DMS79 (cell line): Measurements from ENCODE around the gene LMO1.

Experiments used
- DNase-seq: peaks from one replicate; lab custom pipeline; 2025; lab: John Stamatoyannopoulos, UW

The LMO1 gene

DNA sequence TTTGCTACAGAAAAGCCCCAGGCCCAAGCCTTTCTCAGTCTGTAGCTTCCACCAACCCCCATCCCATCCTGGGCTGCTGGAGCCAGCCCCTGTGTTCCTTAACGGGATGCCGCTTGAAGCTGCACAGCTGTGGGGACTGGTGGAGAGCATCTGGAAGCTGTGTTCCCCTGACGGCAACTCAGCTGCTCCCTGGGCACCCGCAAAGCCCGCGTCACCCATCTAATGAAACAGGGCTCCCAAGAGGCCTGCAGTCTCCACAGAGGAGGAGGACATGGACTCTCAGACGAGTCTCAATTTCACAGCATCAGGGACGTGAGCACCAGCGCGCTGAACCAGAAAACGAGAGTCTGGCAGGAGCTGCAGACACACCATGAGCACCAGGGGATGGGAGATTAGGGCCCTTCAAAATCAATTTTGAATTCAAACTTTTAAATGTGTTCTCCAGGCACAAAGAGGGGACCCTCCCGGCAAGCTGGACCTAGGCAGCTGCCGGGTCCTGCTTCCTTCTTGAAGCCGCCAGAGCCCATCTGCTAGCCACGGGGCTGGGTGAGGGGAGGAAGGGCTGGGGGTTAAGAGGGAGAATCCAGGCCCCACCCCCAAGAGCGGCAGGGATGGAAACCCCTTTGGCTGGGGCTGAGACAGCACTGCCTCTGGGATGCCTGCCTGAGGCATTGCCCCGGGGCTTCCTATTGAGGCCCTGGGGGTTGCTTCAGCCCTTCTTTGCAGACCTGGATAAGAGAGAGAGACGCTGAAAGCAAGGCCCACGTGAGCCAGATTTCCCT lies 21.0 kb downstream of the LMO1 start:
- peak; percentile 33 for DNase-seq

DNA sequence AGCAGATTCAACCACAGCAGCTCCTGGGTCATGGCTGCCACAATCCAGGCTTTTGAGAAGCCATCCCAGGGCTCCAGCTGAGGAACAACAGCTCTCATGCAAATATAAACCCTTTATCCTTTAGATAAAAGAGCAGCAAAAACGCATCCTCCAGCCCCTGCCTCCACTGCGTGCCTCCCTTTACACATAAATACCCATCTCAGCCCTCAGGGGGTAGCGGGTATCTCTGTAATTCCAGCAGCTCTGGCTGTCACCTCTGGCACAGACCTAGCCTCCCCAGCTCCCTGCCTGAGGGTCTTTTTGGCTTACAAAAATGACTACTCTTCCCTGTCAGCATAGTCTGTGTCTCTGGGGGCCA lies 21.6 kb downstream of the LMO1 start:
- DNase-seq: no peak

DNA sequence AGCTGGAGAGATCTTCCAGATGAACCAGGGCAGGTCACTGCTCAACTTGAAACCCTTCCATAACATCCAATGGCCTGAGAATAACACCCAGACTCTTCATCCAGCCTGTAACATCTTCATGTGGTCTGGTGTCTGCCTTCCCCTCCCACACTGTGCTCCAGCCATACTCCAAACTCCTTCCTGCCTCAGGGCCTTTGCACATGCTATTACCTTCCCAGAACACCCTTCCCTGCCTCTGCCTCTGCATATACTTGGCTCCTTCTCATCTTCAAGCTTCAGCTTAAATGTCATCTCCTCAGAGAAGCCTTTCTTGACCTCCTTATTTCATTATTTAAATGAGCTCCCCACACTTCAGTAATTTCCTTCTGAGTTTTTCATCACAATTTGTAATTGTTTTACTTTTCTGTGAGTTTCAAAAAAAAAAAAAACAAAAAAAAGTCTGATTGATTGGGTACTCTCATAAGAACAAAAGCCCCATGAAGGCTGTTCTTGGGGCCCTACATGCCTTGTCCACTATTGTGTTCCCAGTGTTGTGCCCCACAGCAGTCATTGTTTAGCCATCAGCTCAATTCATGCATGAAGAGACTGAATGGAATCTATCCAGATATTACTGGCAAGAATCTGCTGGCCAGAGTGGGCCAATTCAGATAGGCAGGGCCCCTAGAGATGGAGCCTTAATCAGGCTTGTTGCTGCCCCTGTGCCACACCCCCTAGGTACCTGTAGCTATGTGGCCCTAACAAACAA lies 22.1 kb downstream of the LMO1 start:
- no peak for DNase-seq

DNA sequence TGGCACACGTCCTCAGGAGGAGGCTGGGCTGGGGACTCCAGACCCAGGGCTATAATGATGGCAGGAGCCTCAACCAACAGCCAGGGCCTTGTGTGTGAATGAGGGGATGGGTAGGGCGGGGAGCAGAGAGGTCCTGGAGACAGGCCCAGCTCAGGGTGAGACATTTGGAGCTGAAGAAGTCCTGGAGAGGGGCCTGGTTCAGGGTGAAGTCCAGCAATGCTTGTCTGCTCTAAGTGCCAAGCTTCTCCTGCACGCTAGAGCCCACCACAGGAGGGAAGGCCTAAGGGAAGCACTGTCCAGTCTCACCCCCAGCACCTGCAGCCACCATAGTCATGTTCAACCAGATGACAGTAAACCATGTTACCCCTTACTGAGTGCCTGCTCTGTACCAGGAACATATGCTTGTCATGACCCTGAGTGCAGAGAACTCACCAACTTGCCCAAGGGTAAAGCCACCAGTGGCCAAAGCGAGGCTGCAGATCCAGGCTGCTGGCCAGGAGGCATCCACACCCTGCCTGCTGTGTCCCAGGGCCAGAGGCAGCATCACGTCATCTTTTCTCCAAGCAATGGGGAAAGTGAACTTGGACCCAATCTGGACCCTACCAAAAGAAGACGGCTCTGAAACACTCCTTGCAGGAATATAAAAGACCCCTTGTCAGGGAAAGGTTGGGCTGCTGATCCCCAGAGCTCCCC lies 24.0 kb downstream of the LMO1 start:
- DNase-seq: no peak

DNA sequence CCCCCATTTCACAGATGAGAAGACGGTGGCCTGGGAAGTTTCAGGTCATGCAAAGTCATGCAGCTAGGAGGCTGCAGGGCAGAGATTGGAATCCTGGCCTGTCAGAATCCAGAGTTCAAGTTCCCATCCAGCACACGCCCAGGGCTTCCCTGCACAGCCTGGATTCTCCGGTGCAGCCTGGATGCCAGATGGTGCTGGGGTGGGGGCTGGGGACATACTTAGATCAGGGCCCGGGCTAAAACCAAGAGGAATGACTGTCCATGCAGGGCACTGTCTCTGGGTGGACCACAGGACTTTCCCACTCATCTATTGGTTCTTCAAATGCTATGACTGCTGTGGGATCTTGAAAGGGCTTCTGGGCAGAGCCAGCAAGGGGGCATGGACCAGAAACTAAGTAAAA lies 24.6 kb downstream of the LMO1 start:
- no peak for DNase-seq

DNA sequence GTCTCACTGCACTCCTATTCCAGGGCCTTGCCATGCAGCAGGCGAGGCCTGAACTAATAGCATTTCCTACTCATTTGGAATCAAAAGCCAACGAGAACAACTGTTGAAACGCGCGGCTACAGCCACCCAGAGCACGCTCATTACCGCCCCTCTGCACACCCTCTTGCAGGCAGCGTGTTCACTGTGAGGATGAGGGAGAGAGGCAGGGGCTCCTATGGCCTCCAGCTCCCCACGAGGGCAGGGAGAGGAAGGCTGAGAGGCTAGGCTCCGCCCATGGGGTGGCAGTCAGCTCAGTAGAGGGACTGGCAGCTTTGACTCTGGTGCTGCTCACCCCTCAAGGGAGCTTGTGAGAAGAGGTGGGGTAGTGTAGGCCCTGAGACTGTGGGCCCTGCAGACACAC lies 26.2 kb downstream of the LMO1 start:
- no peak for DNase-seq

DNA sequence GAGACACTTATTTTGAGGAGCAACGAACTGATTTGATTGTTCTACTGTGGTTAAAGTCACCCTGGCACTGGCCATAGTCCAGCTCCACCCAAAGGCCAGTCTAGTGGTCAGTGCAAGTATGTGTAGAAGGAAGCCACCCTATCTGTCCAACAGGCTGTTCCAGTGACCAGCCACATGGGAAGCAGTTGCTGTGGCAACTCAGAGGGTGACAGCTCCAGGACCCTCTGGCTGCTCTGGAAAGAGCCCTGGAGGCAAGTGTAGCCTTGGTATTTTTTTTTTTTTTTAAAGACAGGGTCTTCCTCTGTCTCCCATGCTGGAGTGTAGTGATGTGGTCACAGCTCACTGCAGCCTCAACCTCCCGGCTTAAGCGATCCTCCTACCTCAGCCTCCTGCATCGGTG lies 27.8 kb downstream of the LMO1 start:
- DNase-seq: no peak

DNA sequence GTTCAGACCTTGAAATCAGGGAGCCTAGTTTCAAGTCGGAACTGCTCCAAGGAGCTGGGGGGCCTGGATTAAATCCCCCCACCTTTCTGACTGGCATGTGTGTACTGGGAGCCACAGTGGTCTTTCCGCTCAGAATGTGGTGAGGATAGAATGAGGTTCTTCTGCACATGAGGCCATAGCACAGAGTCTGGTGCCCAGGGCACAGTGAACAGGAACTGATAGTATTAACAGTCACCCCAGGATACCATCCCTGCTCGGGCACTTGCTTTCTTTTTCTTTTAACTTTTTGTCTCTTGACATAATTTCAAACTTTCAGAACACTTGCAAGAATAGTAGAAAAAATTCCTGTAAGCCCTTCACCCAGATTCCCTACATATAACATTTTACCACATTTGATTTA lies 28.8 kb downstream of the LMO1 start:
- DNase-seq: no peak

DNA sequence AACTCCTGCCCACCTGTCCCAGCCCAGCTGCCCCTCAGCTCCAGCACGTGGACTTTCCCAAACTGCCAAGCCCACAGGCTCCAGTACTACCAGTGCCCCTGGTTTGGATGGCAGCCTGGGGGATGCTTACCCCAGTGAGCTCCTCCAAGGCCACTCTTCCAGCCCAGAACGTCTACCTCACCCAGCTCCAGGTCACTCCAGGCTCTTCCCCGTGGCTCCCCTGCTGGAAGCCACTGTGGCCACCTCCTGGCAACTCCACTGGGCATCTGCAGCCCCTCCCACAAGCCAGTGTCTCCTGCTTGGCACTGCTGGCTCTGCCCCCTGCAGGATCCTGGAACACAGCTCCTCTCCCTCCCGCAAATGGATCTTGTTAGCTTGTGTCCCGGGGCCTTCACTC lies 29.3 kb downstream of the LMO1 start:
- no peak for DNase-seq

DNA sequence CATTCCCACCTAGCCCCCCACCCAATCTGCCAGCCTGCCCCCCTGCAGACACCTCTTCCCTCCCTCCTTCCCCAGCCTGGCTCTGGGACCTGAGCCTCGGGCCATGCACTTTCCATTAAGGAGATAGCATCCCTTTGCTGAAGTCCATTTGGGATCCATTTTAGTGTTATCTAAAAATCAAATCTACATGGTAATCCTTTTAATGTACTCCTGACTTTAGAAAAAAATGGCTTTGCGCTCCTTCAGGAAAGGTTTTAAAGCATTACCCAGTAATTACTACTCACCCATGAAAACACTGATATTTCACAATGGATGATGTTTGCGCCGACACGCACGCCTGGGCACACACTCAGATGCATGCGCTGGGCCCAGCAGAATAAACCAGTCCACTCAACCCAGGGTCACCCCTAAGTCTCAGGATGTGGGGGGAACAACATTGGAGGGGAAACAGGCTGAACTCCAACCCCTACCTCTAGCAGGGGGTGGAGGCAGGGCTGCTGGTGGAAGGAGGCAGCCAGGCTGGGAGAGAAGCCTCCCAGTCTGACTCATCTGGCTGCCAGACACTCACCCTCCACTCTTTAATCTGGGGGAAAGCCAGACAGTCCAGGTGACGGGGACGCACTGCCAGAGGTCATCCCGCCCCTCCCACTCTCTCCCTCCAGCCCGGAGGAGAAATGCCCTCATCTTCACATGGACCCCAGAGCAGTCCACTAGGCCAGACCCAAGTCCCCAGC lies 29.8 kb downstream of the LMO1 start:
- peak; percentile 77 for DNase-seq

DNA sequence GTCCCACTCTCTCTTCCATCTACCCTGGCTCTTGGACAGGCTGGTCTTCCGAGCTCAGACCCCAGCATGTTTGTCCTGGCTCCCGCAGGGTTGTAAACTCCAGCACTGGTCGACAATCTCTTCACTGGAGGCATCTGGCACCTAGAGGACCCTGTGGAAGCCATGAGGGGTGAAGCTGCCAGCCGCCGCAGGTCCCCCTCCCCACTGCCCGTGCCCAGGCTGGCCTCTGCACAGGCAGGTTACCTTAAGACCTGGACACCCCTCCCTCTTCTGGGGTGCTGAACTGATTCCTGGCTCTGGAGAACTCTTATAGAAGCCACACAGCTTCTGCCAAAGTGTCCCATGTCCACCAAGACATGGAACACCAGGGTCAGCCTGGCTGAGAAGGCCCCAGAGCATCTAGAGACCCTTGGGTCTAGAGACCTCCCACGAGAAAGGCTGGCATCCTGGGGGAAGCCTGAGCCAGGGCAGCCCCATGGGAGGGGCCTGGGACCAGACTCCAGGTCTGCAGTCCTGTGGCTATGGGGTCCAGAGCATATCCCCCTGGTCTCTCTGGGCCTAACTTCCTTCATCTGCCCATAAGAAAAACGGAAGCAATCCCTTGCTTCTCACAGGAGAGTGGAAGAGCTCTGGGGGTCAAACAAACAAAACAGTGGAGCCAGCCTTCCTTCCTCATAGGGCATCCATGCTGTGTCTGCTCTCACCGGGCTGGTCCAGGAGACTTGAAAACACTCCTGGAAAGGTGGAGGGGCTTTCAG lies 30.6 kb downstream of the LMO1 start:
- no peak for DNase-seq

DNA sequence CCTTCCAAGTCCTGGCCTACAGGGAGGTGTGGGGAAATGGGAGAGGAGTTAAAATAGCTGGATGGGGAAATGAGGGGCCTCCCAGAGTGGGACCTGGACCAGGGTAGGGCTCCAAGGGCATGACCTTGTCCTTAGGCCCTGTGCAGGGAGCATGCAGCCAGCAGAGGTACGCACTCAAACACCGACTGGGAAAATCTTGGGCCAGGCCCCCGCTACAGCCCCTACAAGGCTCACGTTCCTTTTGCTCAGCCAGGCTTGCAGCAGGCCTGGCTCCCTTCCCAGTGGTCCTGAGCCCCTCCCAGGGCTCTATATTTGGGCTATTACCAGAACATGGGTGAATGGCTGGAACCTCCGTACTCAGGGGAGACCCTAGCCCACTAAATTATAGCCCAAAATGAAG lies 31.3 kb downstream of the LMO1 start:
- DNase-seq: no peak

DNA sequence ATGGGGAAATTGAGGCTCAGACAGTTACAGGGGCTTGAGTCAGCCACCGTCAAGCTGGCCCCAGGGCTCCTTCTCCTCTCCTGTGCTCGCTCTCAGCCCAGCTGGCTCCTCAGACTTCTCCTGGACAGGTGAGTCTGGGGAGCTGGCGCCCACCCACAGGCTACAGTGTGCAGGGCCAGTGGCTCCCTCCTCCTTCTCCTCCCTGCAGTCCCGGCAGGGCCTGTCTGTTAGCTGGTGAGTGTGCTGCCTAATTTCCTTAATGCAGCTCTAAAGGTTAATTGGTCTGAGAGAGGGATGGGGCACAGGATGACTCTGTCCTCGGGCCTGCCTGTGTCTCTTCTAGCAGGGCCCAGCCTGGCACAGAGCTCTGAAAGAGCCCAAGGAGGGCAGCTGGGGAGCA lies 31.7 kb downstream of the LMO1 start:
- no peak for DNase-seq

DNA sequence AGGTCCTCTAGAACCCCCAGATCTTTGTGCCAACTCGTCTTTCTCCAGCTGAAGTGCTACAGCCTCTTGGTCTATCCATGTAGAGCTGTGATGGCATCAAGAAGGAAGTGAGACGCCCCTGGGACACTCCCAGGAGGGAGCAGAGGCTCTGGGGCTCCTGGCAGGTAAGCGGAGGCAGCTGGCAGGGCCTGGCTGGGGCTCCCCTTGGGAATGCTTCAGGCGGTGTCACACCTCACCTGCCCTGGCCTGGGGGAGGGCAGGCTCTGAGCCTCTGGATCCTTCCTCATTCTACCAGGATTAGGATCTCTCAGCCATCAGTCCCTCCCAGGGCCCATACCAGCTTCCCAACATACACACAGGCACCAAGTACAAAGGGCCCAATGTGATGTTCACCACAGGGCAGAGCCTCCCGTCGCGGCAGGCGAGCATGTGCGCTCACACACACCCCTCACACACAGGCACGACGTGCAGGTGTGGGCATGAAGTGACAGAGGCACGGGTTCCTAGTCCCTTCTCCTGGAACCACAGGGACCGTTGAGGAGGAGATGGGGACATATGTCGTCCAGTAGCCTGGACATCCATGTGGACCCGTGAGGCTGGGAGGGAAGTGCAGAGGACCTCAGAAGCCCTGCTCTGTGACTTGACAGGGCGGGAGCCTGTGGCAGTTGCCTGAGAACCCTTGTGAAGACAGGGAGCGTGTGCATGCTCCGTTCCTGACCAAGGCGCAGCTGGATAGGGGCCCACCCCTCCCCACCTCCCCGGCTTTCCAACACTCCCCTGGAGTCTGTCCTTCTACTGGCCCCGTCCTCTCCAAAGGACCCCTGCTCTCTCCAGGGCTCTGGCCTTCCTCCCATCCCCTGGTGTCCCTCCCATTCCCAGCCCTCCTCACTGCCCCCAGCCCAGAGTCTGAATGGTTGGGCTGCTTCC lies 32.5 kb downstream of the LMO1 start:
- DNase-seq: no peak

DNA sequence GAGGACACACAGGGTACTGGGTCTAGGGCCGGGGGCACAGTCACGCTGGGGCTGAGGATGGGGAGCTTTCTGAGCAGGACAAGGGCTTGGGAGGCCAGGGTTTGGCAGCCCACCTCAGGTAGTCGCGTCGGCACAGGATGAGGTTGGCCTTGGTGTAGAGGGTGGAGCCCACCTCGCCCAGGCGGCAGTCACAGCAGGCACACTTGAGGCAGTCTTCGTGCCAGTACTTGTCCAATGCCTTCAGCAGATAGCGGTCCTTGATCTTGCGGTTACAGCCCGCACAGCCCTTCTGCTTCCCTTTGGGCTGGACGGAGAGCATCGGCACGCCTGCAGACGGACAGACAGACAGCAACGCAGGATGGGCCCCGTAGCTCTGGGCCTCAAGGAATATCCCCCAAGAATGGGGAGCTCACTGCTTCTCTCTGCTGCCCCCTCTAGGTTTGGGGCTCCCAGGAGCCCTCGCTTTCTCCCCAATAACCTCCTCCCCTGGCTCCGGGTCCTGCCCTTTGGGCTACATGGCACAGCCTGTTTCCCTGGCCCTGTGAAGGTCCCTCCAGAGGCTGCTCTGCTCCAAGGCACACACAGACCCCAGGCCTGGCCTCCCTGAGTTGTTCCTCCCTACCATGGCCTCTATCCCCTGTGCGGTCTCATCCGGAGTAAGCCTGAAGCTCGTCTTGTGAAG lies 33.4 kb downstream of the LMO1 start:
- DNase-seq: peak; percentile 15

DNA sequence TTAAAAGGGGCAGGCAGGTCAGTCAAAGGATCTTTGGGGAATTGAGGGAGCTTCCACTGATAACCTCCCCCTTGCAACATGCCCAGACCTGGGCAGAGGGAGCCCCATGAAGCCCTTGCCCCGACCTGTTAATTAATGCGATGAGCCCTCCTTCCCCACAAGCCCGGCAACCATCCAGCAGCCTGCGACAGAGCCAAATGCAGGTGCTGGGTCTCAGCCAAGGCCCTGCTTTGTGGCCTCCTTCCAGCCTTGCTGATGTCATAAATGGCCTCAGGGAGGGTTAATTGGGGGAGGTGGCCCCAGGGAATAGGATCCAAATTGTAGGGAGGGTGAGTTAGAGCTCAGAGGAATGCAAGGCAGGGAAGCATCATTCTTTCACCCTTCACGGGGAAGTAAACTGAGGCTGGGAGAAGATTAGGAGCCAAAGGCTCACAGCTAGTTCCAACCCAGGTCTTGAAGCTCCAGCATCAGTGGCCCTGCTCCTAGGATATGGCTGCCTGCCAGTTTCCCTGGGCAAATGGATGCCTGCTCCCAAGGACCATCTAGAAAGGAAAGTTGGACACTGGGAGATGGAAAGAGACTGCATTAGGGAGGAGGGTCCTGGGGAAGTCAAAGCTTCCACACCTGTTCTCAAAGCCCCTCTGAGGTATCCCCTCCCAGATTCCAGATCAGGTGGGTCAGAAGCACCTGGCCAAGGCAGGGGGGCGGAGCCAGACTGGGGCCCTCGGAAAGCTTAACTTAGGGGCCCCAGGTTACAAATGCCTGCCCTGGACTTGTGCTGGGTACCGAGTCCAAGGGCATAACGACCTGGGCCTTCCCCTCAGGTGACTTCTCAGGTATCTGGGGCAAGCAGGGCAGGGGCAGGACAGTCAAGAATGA lies 34.1 kb downstream of the LMO1 start:
- DNase-seq: peak; percentile 95

DNA sequence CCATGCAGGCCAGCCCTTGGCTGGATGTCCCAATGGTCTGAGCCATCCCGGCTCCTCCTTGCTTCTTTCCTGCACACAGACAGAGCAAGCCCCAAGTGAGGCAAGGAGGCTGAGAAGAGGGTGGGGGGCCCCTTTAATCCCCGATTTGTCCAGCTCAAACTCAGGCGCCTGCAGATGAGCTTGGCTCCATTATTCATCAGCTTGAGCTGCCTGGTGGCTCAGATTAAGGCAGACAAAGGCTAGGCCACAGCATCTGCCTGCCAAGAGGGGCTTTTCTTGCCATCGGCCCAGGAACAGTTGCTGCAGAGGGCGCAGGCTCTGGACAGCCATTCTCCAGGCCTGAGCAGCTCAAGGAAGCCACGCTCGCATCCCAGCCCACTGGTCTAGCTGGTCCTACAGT lies 35.4 kb downstream of the LMO1 start:
- DNase-seq: no peak

DNA sequence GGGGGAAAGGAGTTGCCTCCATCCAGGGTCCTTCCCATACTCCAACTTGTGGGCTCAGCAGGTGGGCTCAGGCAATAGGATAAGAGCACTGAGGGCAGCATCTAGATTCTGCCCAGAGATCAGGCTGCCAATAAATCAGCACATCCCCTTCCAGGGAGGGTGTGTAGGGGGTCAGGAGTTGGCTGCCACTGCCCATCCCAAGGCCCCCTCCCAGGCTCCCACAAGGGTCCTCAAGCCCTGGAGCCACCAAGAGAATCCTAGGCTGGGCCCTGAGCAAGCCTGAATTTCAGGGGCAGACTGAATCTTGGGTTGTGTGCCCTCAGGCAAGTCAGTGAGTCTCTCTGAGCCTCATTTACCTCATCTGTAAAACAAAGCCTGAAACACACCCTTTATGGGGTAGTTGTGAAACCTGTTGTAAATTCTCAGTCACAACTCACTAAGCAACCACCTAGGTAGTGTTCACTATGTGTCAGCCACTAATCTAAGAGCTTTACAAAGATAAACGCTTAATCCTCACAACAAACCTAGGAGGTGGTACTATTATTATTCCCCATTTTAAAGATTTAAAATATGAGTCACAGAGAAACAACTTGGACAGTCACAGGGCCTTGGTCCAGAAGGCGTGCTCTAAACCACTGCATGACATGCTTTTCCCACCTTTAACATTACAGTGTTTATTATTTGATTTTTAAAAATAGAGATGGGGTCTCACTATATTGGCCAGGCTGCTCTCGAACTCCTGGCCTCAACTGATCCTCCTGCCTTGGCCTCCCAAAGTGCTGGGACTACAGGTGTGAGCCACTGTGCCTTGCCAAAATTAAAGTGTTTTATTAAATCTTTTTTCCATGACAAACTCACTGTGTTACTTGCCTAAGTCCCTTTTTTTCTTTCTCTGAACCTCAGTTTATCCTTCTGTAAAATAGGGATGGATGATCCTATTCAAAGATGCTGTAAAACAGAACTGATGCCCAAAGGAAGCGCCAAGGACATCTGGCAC lies 36.2 kb downstream of the LMO1 start:
- no peak for DNase-seq
